Brain pericyte (primary cell): ENCODE results near the gene CYSTM1.
"Not testable (repeated sequence)": the region's sequence is repeated elsewhere in the genome, so short reads cannot be mapped to it uniquely, and the experiment has no call there.

Source experiments
- DNase-seq: peaks from one replicate; pipeline ENCODE4 v3.0.0-alpha.2; 2012; ENCODE audit warnings: low read depth, low spot score

Gene CYSTM1

GRCh38 chr5:140150201-140150600 lies 24.8 kb upstream of the CYSTM1 start:
- no peak for DNase-seq

- no peak for DNase-seq
Observed at GRCh38 chr5:140151144-140152021, 23.6 kb upstream of the CYSTM1 start.

- DNase-seq: no peak
Observed at GRCh38 chr5:140152022-140152999, 22.7 kb upstream of the CYSTM1 start.

- DNase-seq: no peak
Observed at GRCh38 chr5:140153255-140153654, 21.7 kb upstream of the CYSTM1 start.

- DNase-seq: no peak
Observed at GRCh38 chr5:140153905-140154304, 21.1 kb upstream of the CYSTM1 start.

- DNase-seq: not testable (repeated sequence)
Observed at GRCh38 chr5:140154710-140155381, 20.1 kb upstream of the CYSTM1 start.

GRCh38 chr5:140157032-140157781 lies 17.8 kb upstream of the CYSTM1 start:
- peak; percentile 44 for DNase-seq

- DNase-seq: no peak
Observed at GRCh38 chr5:140159014-140159927, 15.7 kb upstream of the CYSTM1 start.

- no peak for DNase-seq
Observed at GRCh38 chr5:140162275-140162674, 12.7 kb upstream of the CYSTM1 start.

GRCh38 chr5:140162781-140163180 lies 12.2 kb upstream of the CYSTM1 start:
- DNase-seq: no peak

- no peak for DNase-seq
Observed at GRCh38 chr5:140165101-140165922, 9.7 kb upstream of the CYSTM1 start.

GRCh38 chr5:140165923-140166270 lies 9.1 kb upstream of the CYSTM1 start:
- DNase-seq: no peak

GRCh38 chr5:140166911-140167310 lies 8.1 kb upstream of the CYSTM1 start:
- DNase-seq: no peak

GRCh38 chr5:140168371-140168770 lies 6.6 kb upstream of the CYSTM1 start:
- DNase-seq: no peak

- DNase-seq: no peak
Observed at GRCh38 chr5:140169410-140169809, 5.6 kb upstream of the CYSTM1 start.

- DNase-seq: no peak
Observed at GRCh38 chr5:140172483-140172882, 2.5 kb upstream of the CYSTM1 start.

GRCh38 chr5:140174014-140174413 lies 974 bp upstream of the CYSTM1 start:
- no peak for DNase-seq

- DNase-seq: no peak
Observed at GRCh38 chr5:140175367-140176030, 511 bp downstream of the CYSTM1 start.

GRCh38 chr5:140176031-140176387 lies 1.0 kb downstream of the CYSTM1 start:
- DNase-seq: no peak
